Measurements from ENCODE around the gene EP400. TPM values are rescaled to one million over a fixed set of nuclear protein-coding genes. Genes with fewer than 3 reads are reported as not detected.

Gene EP400
- total RNA-seq, 2 donors from 2014 or later, result 10.5 to 15.5 TPM

- no peak overlapping the region for H3K27ac ChIP-seq
Observed at GRCh38 chr12:132021031-132021871, 71.5 kb downstream of the EP400 start.

GRCh38 chr12:132021965-132022364 is 72.2 kb downstream of the EP400 start:
- Histone ChIP-seq H3K4me1 (no peaks in the 10 kb centered on the region), H3K9me3 (no peaks in the 10 kb centered on the region), H3K27ac (no peak overlapping the region), H3K4me3 (no peak overlapping the region), H3K27me3 (no peaks in the 10 kb centered on the region), H3K36me3 (peaks cover 80% of the 10 kb centered on the region)
- no peak for TF ChIP-seq CTCF (IDR thresholded peaks at IDR 0.05)
- DNase-seq (ENCODE audit: low spot score), result no peak

More at GRCh38 chr12:132021031-132021871, 71.5 kb downstream of the EP400 start:
- H3K9me3 ChIP-seq, result no peaks in the 10 kb centered on the region
- no peaks in the 10 kb centered on the region for H3K27me3 ChIP-seq
- DNase-seq (ENCODE audit: low spot score), result no peak
- TF ChIP-seq CTCF (IDR thresholded peaks at IDR 0.05), result no peak
- H3K4me1 ChIP-seq, result no peaks in the 10 kb centered on the region
- H3K36me3 ChIP-seq, result peaks cover 75% of the 10 kb centered on the region
- no peak overlapping the region for H3K4me3 ChIP-seq

DNA sequence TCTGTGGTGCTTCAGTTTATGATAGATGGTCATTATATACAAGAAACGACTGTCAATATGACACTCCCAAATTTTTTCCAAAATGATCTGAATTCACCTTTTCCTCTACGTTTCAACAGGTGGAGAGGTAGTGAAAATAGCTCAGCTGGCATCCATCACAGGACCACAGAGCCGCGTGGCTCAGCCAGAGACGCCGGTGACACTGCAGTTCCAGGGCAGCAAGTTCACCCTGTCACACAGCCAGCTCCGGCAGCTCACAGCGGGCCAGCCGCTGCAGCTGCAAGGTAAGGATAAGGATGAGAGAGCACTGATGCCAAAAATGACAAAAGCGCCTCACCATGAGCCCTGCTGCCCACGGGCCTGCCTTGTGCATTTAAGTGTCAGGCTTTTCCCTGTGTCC is 73.9 kb downstream of the EP400 start:
- H3K36me3 ChIP-seq, result peaks cover 80% of the 10 kb centered on the region
- no peaks in the 10 kb centered on the region for H3K9me3 ChIP-seq
- no peak for TF ChIP-seq CTCF (IDR thresholded peaks at IDR 0.05)
- H3K27ac ChIP-seq, result no peak overlapping the region
- no peak overlapping the region for H3K4me3 ChIP-seq
- DNase-seq (ENCODE audit: low spot score), result no peak
- H3K4me1 ChIP-seq, result no peaks in the 10 kb centered on the region
- no peaks in the 10 kb centered on the region for H3K27me3 ChIP-seq

GRCh38 chr12:132024758-132025157 is 75.0 kb downstream of the EP400 start:
- no peaks in the 10 kb centered on the region for H3K9me3 ChIP-seq
- DNase-seq (ENCODE audit: low spot score), result no peak
- H3K4me1 ChIP-seq, result no peaks in the 10 kb centered on the region
- no peak overlapping the region for H3K4me3 ChIP-seq
- no peak overlapping the region for H3K27ac ChIP-seq
- no peak for TF ChIP-seq CTCF (IDR thresholded peaks at IDR 0.05)
- H3K27me3 ChIP-seq, result no peaks in the 10 kb centered on the region
- peaks cover 80% of the 10 kb centered on the region for H3K36me3 ChIP-seq

DNA sequence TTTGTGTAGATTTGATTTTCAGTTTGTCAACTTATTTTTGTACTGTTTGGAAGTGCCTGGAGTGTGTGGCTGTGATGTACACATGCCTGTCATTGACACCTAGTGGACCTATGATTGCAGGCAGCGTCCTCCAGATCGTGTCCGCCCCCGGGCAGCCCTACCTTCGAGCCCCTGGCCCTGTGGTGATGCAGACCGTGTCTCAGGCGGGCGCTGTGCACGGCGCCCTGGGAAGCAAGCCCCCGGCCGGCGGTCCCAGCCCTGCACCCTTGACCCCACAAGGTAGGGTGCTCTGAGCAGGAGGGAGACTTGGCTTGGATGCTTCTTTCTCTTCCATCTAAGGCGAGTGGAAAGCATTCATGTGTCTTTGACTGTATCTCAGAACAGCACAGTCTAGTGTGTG is 75.8 kb downstream of the EP400 start:
- no peaks in the 10 kb centered on the region for H3K9me3 ChIP-seq
- no peak for TF ChIP-seq CTCF (IDR thresholded peaks at IDR 0.05)
- DNase-seq (ENCODE audit: low spot score), result no peak
- H3K27me3 ChIP-seq, result no peaks in the 10 kb centered on the region
- H3K27ac ChIP-seq, result no peak overlapping the region
- H3K4me1 ChIP-seq, result no peaks in the 10 kb centered on the region
- no peak overlapping the region for H3K4me3 ChIP-seq
- peaks cover 81% of the 10 kb centered on the region for H3K36me3 ChIP-seq
